Measurements from ENCODE around the gene SLITRK4. TPM values are rescaled to one million over a fixed set of nuclear protein-coding genes. Genes with fewer than 3 reads are reported as not detected.

Gene SLITRK4
- total RNA-seq, 3 donors from 2014 or later = 0.29 to 1.1 TPM; not detected in 1

- TF ChIP-seq, protein P1, sequence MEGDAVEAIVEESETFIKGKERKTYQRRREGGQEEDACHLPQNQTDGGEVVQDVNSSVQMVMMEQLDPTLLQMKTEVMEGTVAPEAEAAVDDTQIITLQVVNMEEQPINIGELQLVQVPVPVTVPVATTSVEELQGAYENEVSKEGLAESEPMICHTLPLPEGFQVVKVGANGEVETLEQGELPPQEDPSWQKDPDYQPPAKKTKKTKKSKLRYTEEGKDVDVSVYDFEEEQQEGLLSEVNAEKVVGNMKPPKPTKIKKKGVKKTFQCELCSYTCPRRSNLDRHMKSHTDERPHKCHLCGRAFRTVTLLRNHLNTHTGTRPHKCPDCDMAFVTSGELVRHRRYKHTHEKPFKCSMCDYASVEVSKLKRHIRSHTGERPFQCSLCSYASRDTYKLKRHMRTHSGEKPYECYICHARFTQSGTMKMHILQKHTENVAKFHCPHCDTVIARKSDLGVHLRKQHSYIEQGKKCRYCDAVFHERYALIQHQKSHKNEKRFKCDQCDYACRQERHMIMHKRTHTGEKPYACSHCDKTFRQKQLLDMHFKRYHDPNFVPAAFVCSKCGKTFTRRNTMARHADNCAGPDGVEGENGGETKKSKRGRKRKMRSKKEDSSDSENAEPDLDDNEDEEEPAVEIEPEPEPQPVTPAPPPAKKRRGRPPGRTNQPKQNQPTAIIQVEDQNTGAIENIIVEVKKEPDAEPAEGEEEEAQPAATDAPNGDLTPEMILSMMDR (IDR thresholded peaks at IDR 0.05) = no peak
- H3K9me3 ChIP-seq = no peaks in the 10 kb centered on the region
- no peaks in the 10 kb centered on the region for H3K36me3 ChIP-seq (ENCODE audit: low read depth)
- H3K4me3 ChIP-seq = no peak overlapping the region
- DNase-seq = no peak
- no peaks in the 10 kb centered on the region for H3K4me1 ChIP-seq (ENCODE audit: low read depth)
- no peak for ATAC-seq
- intact Hi-C loops (cut with DNase I, micrococcal nuclease) = no loop called here
Measured at GRCh38 chrX:143621276-143621675, 14.6 kb downstream of the SLITRK4 start.

DNA sequence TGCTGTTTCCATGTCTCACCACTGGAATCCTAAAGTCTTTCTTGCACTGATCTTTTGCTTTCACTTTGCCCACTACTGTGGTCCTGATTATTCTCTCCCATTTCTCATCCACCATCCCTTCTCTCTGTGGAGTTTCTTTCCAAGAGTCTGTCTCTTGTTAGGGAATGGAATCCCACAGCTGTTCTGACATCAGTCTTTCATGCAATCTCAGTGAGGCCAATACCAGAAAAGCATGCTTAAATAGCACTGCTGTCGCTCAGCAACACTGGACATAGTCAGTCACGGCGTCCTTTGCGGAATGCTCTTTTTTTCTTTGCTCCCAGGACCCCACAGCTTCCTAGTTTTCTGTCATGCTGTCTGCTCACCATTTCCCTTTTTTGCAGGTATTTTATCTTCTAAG lies 20.1 kb downstream of the SLITRK4 start:
- ATAC-seq (no peak), DNase-seq (no peak)
- no peaks in the 10 kb centered on the region for H3K36me3 ChIP-seq (ENCODE audit: low read depth)
- TF ChIP-seq, protein P1 (IDR thresholded peaks at IDR 0.05) = no peak
- H3K4me1 ChIP-seq (ENCODE audit: low read depth) = no peaks in the 10 kb centered on the region
- H3K4me3 ChIP-seq = no peak overlapping the region
- intact Hi-C loops (cut with DNase I, micrococcal nuclease) = no loop called here
- H3K9me3 ChIP-seq = no peaks in the 10 kb centered on the region

GRCh38 chrX:143601809-143602208 lies 34.1 kb downstream of the SLITRK4 start:
- DNase-seq = no peak
- Histone ChIP-seq H3K4me1 (ENCODE audit: low read depth) (no peaks in the 10 kb centered on the region), H3K4me3 (no peak overlapping the region), H3K9me3 (no peaks in the 10 kb centered on the region), H3K36me3 (ENCODE audit: low read depth) (no peaks in the 10 kb centered on the region)
- ATAC-seq = no peak
- TF ChIP-seq, protein P1 (IDR thresholded peaks at IDR 0.05) = no peak
- intact Hi-C loops (cut with DNase I, micrococcal nuclease) = no loop called here

DNA sequence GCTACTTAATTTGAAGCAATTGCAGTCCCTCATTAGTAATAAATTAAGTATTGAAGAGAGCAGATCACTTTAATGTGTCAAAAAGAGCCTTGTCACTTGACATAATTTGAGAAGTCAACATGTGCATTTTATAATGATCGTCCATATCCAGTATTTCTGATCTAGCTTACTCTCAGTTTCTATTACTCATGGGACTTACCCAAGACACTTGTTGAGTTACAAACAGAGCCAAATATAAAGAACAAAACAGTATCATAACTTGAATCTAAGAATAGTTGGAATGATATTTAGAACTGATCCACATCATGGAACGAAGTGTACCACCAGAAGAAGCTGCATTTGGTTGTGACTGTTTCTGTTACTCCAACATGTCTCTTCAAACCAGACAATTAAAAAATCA lies 54.7 kb downstream of the SLITRK4 start:
- Histone ChIP-seq H3K36me3 (ENCODE audit: low read depth) (no peaks in the 10 kb centered on the region), H3K9me3 (no peaks in the 10 kb centered on the region), H3K4me3 (no peak overlapping the region), H3K4me1 (ENCODE audit: low read depth) (no peaks in the 10 kb centered on the region)
- no peak for DNase-seq
- TF ChIP-seq, protein P1 (IDR thresholded peaks at IDR 0.05) = no peak
- intact Hi-C loops (cut with DNase I, micrococcal nuclease) = no loop called here
- ATAC-seq = no peak

GRCh38 chrX:143580266-143580665 lies 55.6 kb downstream of the SLITRK4 start:
- TF ChIP-seq, protein P1 (IDR thresholded peaks at IDR 0.05) = no peak
- ATAC-seq (no peak), DNase-seq (no peak)
- Histone ChIP-seq H3K4me1 (ENCODE audit: low read depth) (no peaks in the 10 kb centered on the region), H3K36me3 (ENCODE audit: low read depth) (no peaks in the 10 kb centered on the region), H3K4me3 (no peak overlapping the region), H3K9me3 (no peaks in the 10 kb centered on the region)
- intact Hi-C loops (cut with DNase I, micrococcal nuclease) = no loop called here

Other genes starting within 250 kb of the SLITRK4 start
- gene SPANXN3, start 118.6 kb downstream of the SLITRK4 start, total RNA-seq = not detected
- gene SPANXN2, start 84.7 kb upstream of the SLITRK4 start, total RNA-seq = not detected
- not detected for gene UBE2NL, start 248.0 kb upstream of the SLITRK4 start, total RNA-seq

All from mucosa of descending colon (tissue), 3 donors.